Adipose tissue (tissue), 3 donors: Measurements from ENCODE around the gene MEMO1. TPM values are rescaled to one million over a fixed set of nuclear protein-coding genes. Genes with fewer than 3 reads are reported as not detected.
"Not testable (repeated sequence)": the region's sequence is repeated elsewhere in the genome, so short reads cannot be mapped to it uniquely, and the experiment has no call there.

Experiments used
- H3K27ac ChIP-seq: one replicate; pipeline ENCODE4 v1.5.1; 2013; ENCODE audit warnings: low read depth, low read length
- WGBS, 3 donors: extraction: QIAGEN DNeasy Blood & Tissue Kit; methylation state at CpG; one replicate each; pipeline ENCODE4 v1.1.7; 2013; 5-methylcytosine and 5-hydroxymethylcytosine counted together
- polyA plus RNA-seq, 3 donors: library from polyadenylated mRNA; stranded (reverse); fragments of 200-250 nt; gene quantifications; one replicate each; pipeline ENCODE4 v1.2.3, GENCODE V29; 2013
- donor health status: healthy with polysubstance abuse.
- donor health status: Bipolar disorder and iron deficiency.
- donor health status: healthy.

MEMO1 gene
- polyA plus RNA-seq, 3 donors, result 16.4 to 30.0 (median 29.8) TPM

GRCh38 chr2:31969178-31969577, 41.6 kb downstream of the MEMO1 start:
- 96 to 98% (median 97%) methylated on average over 4 of the region's 4 CpGs for WGBS, 3 donors
- H3K27ac ChIP-seq, result no peak overlapping the region

- WGBS, 3 donors, result 86 to 97% (median 88%) methylated on average over 1 of the region's 1 CpG
- no peak overlapping the region for H3K27ac ChIP-seq
These were observed 43.0 kb downstream of the MEMO1 start for GRCh38 chr2:31967790-31968189.

DNA sequence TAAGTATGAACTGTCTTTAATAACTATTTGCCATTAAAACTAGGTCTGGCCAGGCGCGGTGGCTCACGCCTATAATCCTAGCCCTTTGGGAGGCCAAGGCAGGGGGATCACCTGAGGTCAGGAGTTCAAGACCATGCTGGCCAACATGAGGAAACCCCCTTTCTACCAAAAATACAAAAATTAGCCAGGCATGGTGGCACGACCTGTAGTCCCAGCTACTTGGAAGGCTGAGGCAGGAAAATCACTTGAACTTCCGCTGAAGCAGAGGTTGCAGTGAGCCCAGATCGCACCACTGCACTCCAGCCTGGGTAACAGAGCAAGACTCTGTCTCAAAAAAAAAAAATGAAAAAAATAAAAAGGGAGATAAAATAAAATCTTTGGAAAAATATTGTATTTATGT, 44.4 kb downstream of the MEMO1 start:
- not testable (repeated sequence) for H3K27ac ChIP-seq
- 96 to 98% (median 96%) methylated on average over 6 of the region's 6 CpGs for WGBS, 3 donors

DNA sequence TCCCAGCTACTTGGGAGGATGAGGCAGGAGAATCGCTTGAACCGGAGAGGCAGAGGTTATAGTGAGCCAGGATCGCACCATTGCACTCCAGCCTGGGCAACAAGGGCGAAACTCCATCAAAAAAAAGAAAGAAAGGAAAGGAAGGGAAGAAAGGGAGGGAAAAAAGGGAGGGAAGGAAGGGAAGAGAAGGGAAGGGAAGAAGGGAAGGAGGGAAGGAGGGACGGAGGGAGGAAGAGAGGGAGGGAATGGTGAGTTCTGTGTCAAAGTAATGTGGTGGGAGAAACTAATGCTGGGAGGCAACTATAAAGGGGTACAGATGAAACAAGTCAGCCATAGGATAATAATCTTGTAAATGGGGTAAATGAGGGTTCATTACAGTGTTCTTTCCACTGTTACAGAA, 45.7 kb downstream of the MEMO1 start:
- WGBS, 3 donors, result 92 to 94% (median 92%) methylated on average over 5 of the region's 5 CpGs
- no peak overlapping the region for H3K27ac ChIP-seq

GRCh38 chr2:31962757-31963361, 47.9 kb downstream of the MEMO1 start:
- no peak overlapping the region for H3K27ac ChIP-seq
- WGBS, 3 donors, result 92 to 100% (median 99%) methylated on average over 2 of the region's 2 CpGs

GRCh38 chr2:31958140-31958717, 52.6 kb downstream of the MEMO1 start:
- no peak overlapping the region for H3K27ac ChIP-seq
- WGBS, 3 donors, result 79 to 92% (median 86%) methylated on average over 5 of the region's 5 CpGs

- no peak overlapping the region for H3K27ac ChIP-seq
- WGBS, 3 donors, result 83 to 93% (median 87%) methylated on average over 1 of the region's 1 CpG
These were observed 53.3 kb downstream of the MEMO1 start for GRCh38 chr2:31957354-31958139.

- H3K27ac ChIP-seq, result not testable (repeated sequence)
- WGBS, 3 donors, result 71 to 92% (median 73%) methylated on average over 8 of the region's 8 CpGs
These were observed 53.9 kb downstream of the MEMO1 start for GRCh38 chr2:31956934-31957333.

GRCh38 chr2:31956312-31956711, 54.5 kb downstream of the MEMO1 start:
- H3K27ac ChIP-seq, result no peak overlapping the region
- 92 to 98% (median 94%) methylated on average over 1 of the region's 1 CpG for WGBS, 3 donors

DNA sequence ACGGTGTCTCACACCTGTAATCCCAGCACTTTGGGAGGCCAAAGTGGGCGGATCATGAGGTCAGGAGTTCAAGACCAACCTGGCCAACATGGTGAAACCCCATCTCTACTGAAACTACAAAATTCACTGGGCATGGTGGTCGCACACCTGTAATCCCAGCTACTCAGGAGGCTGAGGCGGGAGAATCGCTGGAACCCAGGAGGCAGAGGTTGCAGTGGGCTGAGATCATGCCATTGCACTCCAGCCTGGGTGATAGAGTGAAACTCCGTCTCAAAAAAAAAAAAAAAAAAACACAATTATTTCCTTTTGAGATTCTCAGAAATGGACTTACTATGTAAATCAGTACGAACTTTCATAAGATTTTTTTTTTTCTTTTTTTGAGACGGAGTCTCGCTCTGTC, 57.7 kb downstream of the MEMO1 start:
- not testable (repeated sequence) for H3K27ac ChIP-seq
- 97 to 100% (median 97%) methylated on average over 9 of the region's 9 CpGs for WGBS, 3 donors

DNA sequence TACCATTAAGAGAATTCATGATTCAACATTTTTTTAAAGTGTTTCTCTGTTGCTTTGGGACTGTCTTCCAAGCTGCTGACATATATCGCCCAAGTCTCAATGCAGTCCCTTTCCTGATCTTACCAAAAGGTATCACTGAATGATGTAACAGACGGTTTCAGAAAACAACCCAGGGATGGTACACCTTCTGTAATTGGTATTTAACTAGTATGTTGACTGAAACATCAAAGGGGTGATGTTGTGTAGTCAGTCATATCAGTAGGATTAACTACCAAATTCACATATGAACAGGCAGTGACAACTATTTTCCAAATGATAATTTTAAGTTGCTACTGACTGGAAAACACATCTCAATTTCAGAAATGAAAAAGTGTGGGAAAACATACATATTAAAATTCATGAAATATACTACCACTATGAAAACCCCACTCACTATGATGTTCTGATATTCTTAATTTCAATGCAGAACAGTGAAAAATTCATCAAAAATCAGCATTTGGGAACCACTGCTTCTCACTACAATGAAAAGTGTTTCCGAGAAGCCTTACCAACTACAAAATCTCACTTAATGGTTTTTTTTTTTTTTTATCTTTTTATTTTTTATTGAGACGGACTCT, 59.8 kb downstream of the MEMO1 start:
- WGBS, 3 donors, result 90 to 95% (median 93%) methylated on average over 4 of the region's 4 CpGs
- H3K27ac ChIP-seq, result no peak overlapping the region

GRCh38 chr2:31947871-31948270, 62.9 kb downstream of the MEMO1 start:
- 75 to 97% (median 93%) methylated on average over 2 of the region's 2 CpGs for WGBS, 3 donors
- H3K27ac ChIP-seq, result no peak overlapping the region

GRCh38 chr2:31946838-31947237, 64.0 kb downstream of the MEMO1 start:
- WGBS, 3 donors, result 69 to 89% (median 74%) methylated on average over 4 of the region's 4 CpGs
- no peak overlapping the region for H3K27ac ChIP-seq

DNA sequence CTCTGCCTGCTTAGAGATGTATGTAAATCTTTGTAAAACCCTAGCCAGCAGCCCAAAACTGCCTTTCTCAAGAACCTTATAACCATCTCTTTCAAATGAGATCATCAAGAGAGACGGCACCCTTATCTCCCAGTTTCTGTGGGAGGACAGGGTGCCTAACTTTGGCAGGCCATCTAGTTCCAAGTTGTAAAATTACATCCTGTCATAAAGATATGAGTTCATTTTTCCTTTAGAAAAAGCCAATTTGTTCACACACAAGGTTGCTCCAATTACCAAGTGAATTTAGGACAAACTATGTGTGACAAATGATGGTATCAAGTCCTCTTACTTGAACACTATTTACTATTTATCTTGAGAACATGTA, 65.3 kb downstream of the MEMO1 start:
- 42 to 68% (median 66%) methylated on average over 1 of the region's 1 CpG for WGBS, 3 donors
- no peak overlapping the region for H3K27ac ChIP-seq

- 86 to 97% (median 90%) methylated on average over 2 of the region's 2 CpGs for WGBS, 3 donors
- no peak overlapping the region for H3K27ac ChIP-seq
These were observed 65.8 kb downstream of the MEMO1 start for GRCh38 chr2:31944828-31945571.

GRCh38 chr2:31943636-31944225, 67.1 kb downstream of the MEMO1 start:
- H3K27ac ChIP-seq, result no peak overlapping the region
- WGBS, 3 donors, result 95 to 98% (median 97%) methylated on average over 3 of the region's 3 CpGs

DNA sequence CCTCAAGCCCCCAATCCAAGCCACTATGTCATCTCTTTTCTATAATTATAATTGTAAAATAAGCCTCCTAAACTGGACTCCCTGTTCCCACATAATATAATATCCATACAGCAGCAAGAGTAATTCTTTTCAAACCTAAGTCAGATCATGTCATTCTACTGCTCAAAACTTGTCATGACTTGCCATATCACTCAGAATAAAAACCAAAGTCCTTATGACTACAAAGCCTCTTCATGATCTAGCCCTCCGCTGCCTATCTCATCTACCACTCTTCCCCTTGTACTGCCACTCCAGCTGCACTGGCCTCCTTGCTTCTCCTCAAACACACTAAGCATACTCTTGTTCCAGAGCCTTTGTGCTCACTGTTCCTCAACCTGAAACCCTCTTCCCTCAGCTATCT, 69.9 kb downstream of the MEMO1 start:
- 97 to 100% (median 100%) methylated on average over 1 of the region's 1 CpG for WGBS, 3 donors
- no peak overlapping the region for H3K27ac ChIP-seq

DNA sequence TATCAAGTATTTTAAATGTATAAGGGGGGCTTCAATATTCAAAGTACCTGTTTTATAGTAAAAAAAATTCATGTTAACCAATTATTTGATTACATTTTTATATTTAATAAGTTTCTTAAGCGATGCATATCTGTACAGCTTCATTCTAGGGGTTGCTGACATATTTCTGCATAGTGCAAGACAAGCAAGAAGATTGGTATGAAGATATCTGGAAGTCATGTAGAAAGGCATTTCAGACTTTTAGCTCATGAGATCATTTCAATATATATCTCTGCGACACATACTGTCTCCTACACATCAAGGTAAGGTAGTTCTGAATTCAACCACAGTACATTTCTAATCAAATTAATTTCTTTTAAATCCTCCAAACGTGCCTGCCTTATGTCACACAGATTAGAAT, 73.1 kb downstream of the MEMO1 start:
- WGBS, 3 donors, result 89 to 98% (median 95%) methylated on average over 3 of the region's 3 CpGs
- no peak overlapping the region for H3K27ac ChIP-seq
